SW480 (cell line): ENCODE measurements around the gene NAV2.

ENCODE experiments used
- DNase-seq: peaks from one replicate; pipeline ENCODE4 v3.0.0-alpha.2; 2016; ENCODE audit warnings: low spot score

Gene NAV2

DNA sequence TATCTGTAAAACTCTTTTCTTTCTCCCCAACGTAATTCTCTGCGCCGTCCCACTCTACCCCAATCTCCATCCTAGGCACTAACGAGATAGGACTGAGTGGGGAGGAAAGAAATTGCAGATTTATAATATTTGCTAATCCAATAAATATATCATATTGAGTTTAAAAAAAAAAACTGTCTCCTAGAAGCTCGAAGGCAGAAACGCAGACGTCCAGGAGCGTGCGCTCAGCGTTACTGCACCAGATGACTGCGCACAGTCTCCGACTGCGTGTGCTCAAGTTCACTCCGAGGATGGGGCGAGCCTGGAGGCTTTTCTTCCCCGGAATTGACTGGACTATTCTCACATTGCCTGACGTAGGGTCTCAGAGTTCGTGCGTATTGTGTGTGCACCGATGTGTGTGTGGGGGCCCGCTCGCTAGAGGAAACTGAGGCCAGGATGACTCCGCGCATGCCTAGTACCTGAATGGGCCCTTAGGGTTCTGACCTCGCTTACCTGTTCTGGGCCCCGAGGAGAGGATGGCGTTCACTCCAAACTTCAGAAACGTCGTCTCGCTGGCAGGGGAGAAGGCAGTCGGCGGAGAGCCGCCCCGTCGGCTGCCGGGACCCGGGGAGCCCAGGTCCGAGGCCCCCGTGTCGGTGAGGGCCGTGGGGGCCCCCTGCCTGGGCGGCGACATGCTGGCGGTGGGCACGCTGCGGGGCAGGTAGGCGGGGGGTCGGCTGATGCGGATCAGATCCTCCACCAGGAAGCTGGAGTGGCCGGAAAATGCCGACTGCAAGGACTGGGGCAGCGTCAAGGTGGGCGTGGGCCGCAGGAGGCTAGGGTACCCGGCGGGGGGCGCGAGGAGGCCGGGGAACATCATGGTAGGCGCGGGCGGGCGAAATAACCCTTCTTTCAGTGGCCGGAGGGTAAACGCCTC lies 447.1 kb downstream of the NAV2 start:
- DNase-seq, result no peak

DNA sequence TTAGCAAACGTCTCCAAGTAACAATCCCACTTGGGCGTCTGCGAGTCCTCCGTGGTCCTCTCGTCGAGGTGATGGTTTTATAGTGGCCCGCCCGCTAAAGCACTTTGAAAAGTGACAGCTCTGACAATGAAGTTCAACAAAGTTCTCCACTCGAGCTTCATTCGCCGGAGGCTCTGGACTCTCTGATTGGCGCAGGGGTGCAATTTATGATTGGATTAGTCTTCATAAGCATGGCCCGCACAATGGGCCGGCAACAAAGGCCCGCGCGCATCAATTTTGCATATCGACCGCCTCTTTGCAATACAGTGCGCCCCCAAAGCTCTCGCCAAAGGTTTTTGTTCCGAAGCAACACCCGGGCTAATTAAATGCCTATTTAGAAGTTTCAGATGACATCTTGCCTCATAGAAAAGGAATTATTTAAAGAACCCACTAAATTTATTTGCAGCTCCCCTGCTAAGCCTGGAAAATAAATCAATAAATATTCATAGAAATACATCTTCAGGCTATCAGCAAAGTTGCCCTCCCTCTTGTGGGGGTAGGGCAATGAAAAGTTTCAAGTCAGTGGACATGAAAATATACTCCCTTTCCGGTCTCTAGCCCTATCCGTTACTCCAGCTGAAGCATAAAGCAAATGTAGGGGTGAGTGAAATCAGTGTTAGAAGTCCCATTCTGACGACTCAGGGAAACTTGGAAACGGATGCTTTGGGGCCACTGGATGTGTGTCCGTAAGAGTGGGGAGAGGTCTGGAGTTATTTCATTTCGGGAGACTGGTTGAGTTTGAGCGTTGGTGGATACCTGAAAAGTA lies 448.0 kb downstream of the NAV2 start, which contains the start of gene DBX1:
DBX1 (minus strand) TSS at position 51 of the 805 bp plus-strand sequence. CDS start 151 bp downstream, outside the sequence.
- DNase-seq, result no peak

GRCh38 chr11:20161230-20161918 lies 448.7 kb downstream of the NAV2 start:
- no peak for DNase-seq

- DNase-seq, result no peak
Measured at GRCh38 chr11:20161923-20162744, 449.5 kb downstream of the NAV2 start.

DNA sequence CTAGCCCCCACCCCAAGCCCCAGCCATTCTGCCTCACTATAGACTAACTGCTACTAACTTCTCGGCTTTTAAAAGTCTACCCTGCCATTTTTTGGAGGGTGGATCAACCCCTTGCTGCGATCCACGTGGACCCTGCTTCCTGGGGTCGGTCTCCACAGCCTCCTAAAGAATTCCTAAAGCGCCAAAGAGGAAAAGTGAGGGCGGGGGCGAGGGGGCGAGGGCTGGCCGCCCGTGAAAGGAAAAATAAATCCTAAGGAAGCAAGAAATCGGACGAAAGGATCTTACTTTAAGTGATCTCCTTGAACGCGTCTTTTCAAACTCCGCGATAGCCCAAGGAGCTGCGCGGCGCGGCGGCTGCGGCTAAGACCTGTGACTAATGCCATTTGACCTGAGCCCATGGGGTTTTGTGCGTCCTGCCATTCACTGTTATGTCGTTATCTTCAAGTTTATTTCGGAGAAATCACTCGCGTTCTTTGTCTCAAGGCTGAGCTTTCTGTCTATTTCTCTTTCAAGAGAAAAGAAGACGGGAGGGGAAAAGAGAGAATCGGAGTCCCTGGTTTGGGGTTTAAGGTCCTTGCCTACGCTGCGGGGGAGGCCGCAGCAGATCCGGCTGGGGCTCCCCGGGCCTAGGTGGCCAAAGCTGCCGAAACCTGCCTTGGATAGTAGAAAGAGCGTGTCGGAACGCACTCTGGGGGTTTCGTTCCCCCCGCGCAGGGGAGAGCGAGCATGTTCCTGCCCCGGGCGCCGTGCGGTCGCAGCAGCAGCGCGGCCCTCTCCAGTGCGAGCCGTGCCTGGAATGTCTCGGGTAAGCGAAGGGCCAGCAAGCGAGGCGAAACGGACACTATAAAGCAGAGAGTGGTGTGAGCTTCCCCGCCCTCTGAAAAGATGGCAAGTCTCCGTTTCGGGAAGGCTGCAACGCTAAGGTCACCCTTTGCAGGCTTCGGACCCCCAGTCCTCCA lies 450.5 kb downstream of the NAV2 start:
- DNase-seq, result no peak

- DNase-seq, result no peak
Measured at GRCh38 chr11:20163783-20164481, 451.3 kb downstream of the NAV2 start.
